Muscle of back (tissue), 13 donors: ENCODE data around the gene PFN3. TPM values are rescaled to one million over a fixed set of nuclear protein-coding genes. Genes with fewer than 3 reads are reported as not detected.
A peak's percentile ranks its signal among the peaks of the same experiment; 100 is the strongest.

Experiments
- DNase-seq, 3 donors: peaks; one replicate each; pipeline versions ENCODE4 v3.0.0 to v3.0.0-alpha.2; 2013
- long read RNA-seq, 9 donors: transcript quantifications; one replicate each; lab custom pipeline, GENCODE V29; 2026
- polyA plus RNA-seq, 10 donors: library from polyadenylated mRNA; unstranded; fragments of 120-200 nt; gene quantifications; one replicate each; pipeline ENCODE4 v1.2.1, GENCODE V29; 2013; ENCODE audit not compliant: insufficient read length in 10 of 10

PFN3 gene
- polyA plus RNA-seq: not detected
- long read RNA-seq, donor 1: 0 reads
- long read RNA-seq, donor 2: 0 reads
- long read RNA-seq, donor 3: 0 reads
- long read RNA-seq, donor 4: 0 reads
- long read RNA-seq, donor 5: 0 reads
- long read RNA-seq, donor 6: 0 reads
- long read RNA-seq, donor 7: 0 reads
- long read RNA-seq, donor 8: 0 reads
- long read RNA-seq, donor 9: 0 reads

GRCh38 chr5:177399997-177400868 is at the start of gene PFN3:
Gene PFN3, minus strand, starts transcription at chr5:177400661. Its CDS starts 85 bp downstream, at chr5:177400576.
- peak in 2 of 3 donors; percentile 34 to 63 for DNase-seq

- no peak for DNase-seq
Measured at GRCh38 chr5:177449140-177450061, 48.9 kb upstream of the PFN3 start.

- no peak for DNase-seq
Measured at GRCh38 chr5:177448244-177448950, 47.9 kb upstream of the PFN3 start.

GRCh38 chr5:177447611-177448243 is 47.3 kb upstream of the PFN3 start:
- DNase-seq: no peak

GRCh38 chr5:177447066-177447610 is 46.7 kb upstream of the PFN3 start:
- DNase-seq: peak in 2 of 3 donors; percentile 67 to 77

- peak; percentile 52 to 88 (median 81) for DNase-seq
Measured at GRCh38 chr5:177446200-177447065, 46.0 kb upstream of the PFN3 start, which contains the start of gene PRR7. Gene PRR7, plus strand, starts transcription at chr5:177446814. Its CDS starts 8,254 bp downstream, at chr5:177455068.

GRCh38 chr5:177445917-177446199 is 45.4 kb upstream of the PFN3 start:
- DNase-seq: no peak

- no peak for DNase-seq
Measured at GRCh38 chr5:177445052-177445916, 44.8 kb upstream of the PFN3 start.

- DNase-seq: no peak
Measured at GRCh38 chr5:177444106-177445051, 43.9 kb upstream of the PFN3 start.

GRCh38 chr5:177443144-177443983 is 42.9 kb upstream of the PFN3 start:
- DNase-seq: no peak

GRCh38 chr5:177442066-177442826 is 41.8 kb upstream of the PFN3 start:
- DNase-seq: no peak

- no peak for DNase-seq
Measured at GRCh38 chr5:177440990-177441780, 40.7 kb upstream of the PFN3 start.

GRCh38 chr5:177440211-177440989 is 39.9 kb upstream of the PFN3 start:
- DNase-seq: no peak

GRCh38 chr5:177439518-177440053 is 39.1 kb upstream of the PFN3 start:
- DNase-seq: no peak
